ENCODE data around the gene YTHDF1.

Gene YTHDF1

GRCh38 chr20:63183422-63184146 is 32.3 kb downstream of the YTHDF1 start:
- peak; percentile 22 for DNase-seq

GRCh38 chr20:63182946-63183415 is 33.0 kb downstream of the YTHDF1 start:
- no peak for DNase-seq

- no peak for DNase-seq
Observed at GRCh38 chr20:63182425-63182824, 33.5 kb downstream of the YTHDF1 start.

GRCh38 chr20:63181226-63181625 is 34.7 kb downstream of the YTHDF1 start:
- no peak for DNase-seq

- no peak for DNase-seq
Observed at GRCh38 chr20:63180569-63181185, 35.3 kb downstream of the YTHDF1 start.

- no peak for DNase-seq
Observed at GRCh38 chr20:63179687-63180568, 36.0 kb downstream of the YTHDF1 start.

- DNase-seq = peak; percentile 69
Observed at GRCh38 chr20:63178889-63179686, 36.8 kb downstream of the YTHDF1 start.

- DNase-seq = no peak
Observed at GRCh38 chr20:63178446-63178820, 37.5 kb downstream of the YTHDF1 start.

- DNase-seq = no peak
Observed at GRCh38 chr20:63177785-63178445, 38.0 kb downstream of the YTHDF1 start.

GRCh38 chr20:63177134-63177784 is 38.7 kb downstream of the YTHDF1 start:
- peak; percentile 5 for DNase-seq

GRCh38 chr20:63176427-63177133 is 39.4 kb downstream of the YTHDF1 start:
- no peak for DNase-seq

GRCh38 chr20:63176034-63176426 is 39.9 kb downstream of the YTHDF1 start:
- DNase-seq = no peak

GRCh38 chr20:63175038-63175895 is 40.7 kb downstream of the YTHDF1 start:
- no peak for DNase-seq

- no peak for DNase-seq
Observed at GRCh38 chr20:63174309-63175037, 41.5 kb downstream of the YTHDF1 start.

GRCh38 chr20:63173552-63174191 is 42.3 kb downstream of the YTHDF1 start:
- no peak for DNase-seq

- DNase-seq = no peak
Observed at GRCh38 chr20:63172726-63173125, 43.2 kb downstream of the YTHDF1 start.

- DNase-seq = no peak
Observed at GRCh38 chr20:63171991-63172390, 43.9 kb downstream of the YTHDF1 start.

GRCh38 chr20:63169681-63170080 is 46.2 kb downstream of the YTHDF1 start:
- DNase-seq = no peak

- no peak for DNase-seq
Observed at GRCh38 chr20:63168861-63169260, 47.1 kb downstream of the YTHDF1 start.

Measured in stimulated activated naive CD4-positive, alpha-beta T cell treated with Interleukin-2 at 50 U/mL for 16 hours (primary cell).